HG03280 (cell line): ENCODE measurements around the gene PDK4.

ENCODE experiments used
- ATAC-seq: cut with Tn5 transposase; IDR thresholded peaks from one replicate; pipeline ENCODE4 v1.9.1; 2021; ENCODE audit warnings: mild to moderate bottlenecking, moderate library complexity; ENCODE audit not compliant: unreplicated experiment

The PDK4 gene

GRCh38 chr7:95535662-95536061 lies 60.7 kb downstream of the PDK4 start:
- no peak for ATAC-seq

DNA sequence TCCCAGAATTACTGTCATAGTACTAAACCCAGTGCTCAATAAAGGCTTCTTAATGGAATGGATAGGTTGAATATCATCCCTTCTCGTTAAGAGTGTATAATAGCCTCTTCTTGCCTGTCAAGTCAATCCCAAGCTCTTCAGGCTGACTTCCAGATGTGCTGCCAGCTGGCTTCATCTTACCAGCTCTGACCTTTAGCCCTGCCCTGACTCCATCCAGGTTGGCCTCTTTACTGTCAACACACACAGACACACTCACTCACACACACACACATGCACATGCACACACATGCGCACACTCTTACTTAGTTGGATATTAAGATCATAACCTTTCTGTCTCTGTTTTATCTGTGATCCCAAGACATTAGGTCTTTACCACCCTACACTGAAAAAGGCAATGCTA lies 61.5 kb downstream of the PDK4 start:
- ATAC-seq = no peak
